Central memory CD8-positive, alpha-beta T cell (primary cell): ENCODE results near the gene TMEM234.

Source experiments
- ATAC-seq: fragments of 150-1000 bp; cut with Tn5 transposase; replicated peaks from 2 replicates; pipeline ENCODE4 v1.10.0; 2022; ENCODE audit warnings: mild to moderate bottlenecking, moderate FRiP score, moderate number of reproducible peaks; ENCODE audit not compliant: poor library complexity, severe bottlenecking; ENCODE audit errors: extremely low read depth
- DNase-seq, 2 donors: peaks; one replicate each; pipeline ENCODE4 v3.0.0; 2021; ENCODE audit warnings: low spot score in 2 of 2
- H3K27ac Mint-ChIP-seq: one replicate; pipeline ENCODE4 v1.8.0; 2022; ENCODE audit warnings: low read depth, mild to moderate bottlenecking, moderate library complexity, mixed read lengths
- H3K27me3 Mint-ChIP-seq: one replicate; pipeline ENCODE4 v1.8.0; 2022; ENCODE audit warnings: mixed read lengths
- H3K36me3 Mint-ChIP-seq: one replicate; pipeline ENCODE4 v1.8.0; 2022; ENCODE audit warnings: mild to moderate bottlenecking, moderate library complexity, mixed read lengths; ENCODE audit not compliant: insufficient read depth
- H3K4me1 Mint-ChIP-seq: one replicate; pipeline ENCODE4 v1.8.0; 2022; ENCODE audit warnings: mixed read lengths
- H3K4me3 Mint-ChIP-seq: one replicate; pipeline ENCODE4 v1.8.0; 2022; ENCODE audit warnings: mild to moderate bottlenecking, moderate library complexity, mixed read lengths
- H3K9me3 Mint-ChIP-seq: one replicate; pipeline ENCODE4 v1.8.0; 2022; ENCODE audit warnings: mixed read lengths

The TMEM234 gene

GRCh38 chr1:32249831-32250525, 27.8 kb upstream of the TMEM234 start:
- H3K4me1 Mint-ChIP-seq, result peaks cover 59% of the 10 kb centered on the region
- ATAC-seq (peak; percentile 88), DNase-seq (peak; percentile 60 to 81)
- H3K9me3 Mint-ChIP-seq, result no peaks in the 10 kb centered on the region
- peak overlapping the region; percentile 98 for H3K27ac Mint-ChIP-seq
- peaks cover 30% of the 10 kb centered on the region for H3K36me3 Mint-ChIP-seq
- no peaks in the 10 kb centered on the region for H3K27me3 Mint-ChIP-seq
- peak overlapping the region; percentile 97 for H3K4me3 Mint-ChIP-seq

- peaks cover 22% of the 10 kb centered on the region for H3K36me3 Mint-ChIP-seq
- ATAC-seq (no peak), DNase-seq (peak; percentile 50 to 71)
- H3K9me3 Mint-ChIP-seq, result no peaks in the 10 kb centered on the region
- peak overlapping the region; percentile 98 for H3K27ac Mint-ChIP-seq
- peak overlapping the region; percentile 97 for H3K4me3 Mint-ChIP-seq
- no peaks in the 10 kb centered on the region for H3K27me3 Mint-ChIP-seq
- H3K4me1 Mint-ChIP-seq, result peaks cover 50% of the 10 kb centered on the region
These were observed 26.1 kb upstream of the TMEM234 start for GRCh38 chr1:32247983-32248889.

GRCh38 chr1:32247452-32247851, 25.3 kb upstream of the TMEM234 start:
- Mint-ChIP-seq H3K4me1 (peaks cover 46% of the 10 kb centered on the region), H3K36me3 (peaks cover 20% of the 10 kb centered on the region), H3K27me3 (no peaks in the 10 kb centered on the region), H3K27ac (peak overlapping the region; percentile 98), H3K4me3 (peak overlapping the region; percentile 97), H3K9me3 (no peaks in the 10 kb centered on the region)
- ATAC-seq (no peak), DNase-seq (no peak)

- peak within 1 kb of the TSS; percentile 97 for H3K4me3 Mint-ChIP-seq
- no peak for ATAC-seq
- DNase-seq, result no peak
- H3K27me3 Mint-ChIP-seq, result no peaks in the 10 kb centered on the region
- peaks cover 17% of the 10 kb centered on the region for H3K36me3 Mint-ChIP-seq
- peaks cover 46% of the 10 kb centered on the region for H3K4me1 Mint-ChIP-seq
- H3K27ac Mint-ChIP-seq, result peak within 1 kb of the TSS; percentile 98
- H3K9me3 Mint-ChIP-seq, result no peaks in the 10 kb centered on the region
These were observed 24.7 kb upstream of the TMEM234 start, which contains the start of gene FAM167B for GRCh38 chr1:32246888-32247273. FAM167B (plus strand) TSS chr1:32247222; CDS start chr1:32247422, 200 bp downstream.

GRCh38 chr1:32242341-32242851, 20.2 kb upstream of the TMEM234 start:
- no peak overlapping the region for H3K4me3 Mint-ChIP-seq
- peaks cover 8% of the 10 kb centered on the region for H3K4me1 Mint-ChIP-seq
- peaks cover 5% of the 10 kb centered on the region for H3K36me3 Mint-ChIP-seq
- no peaks in the 10 kb centered on the region for H3K27me3 Mint-ChIP-seq
- no peaks in the 10 kb centered on the region for H3K9me3 Mint-ChIP-seq
- DNase-seq (no peak), ATAC-seq (no peak)
- no peak overlapping the region for H3K27ac Mint-ChIP-seq

GRCh38 chr1:32241001-32241763, 19.0 kb upstream of the TMEM234 start:
- Mint-ChIP-seq H3K36me3 (peaks cover 5% of the 10 kb centered on the region), H3K27ac (peak overlapping the region; percentile 62), H3K27me3 (no peaks in the 10 kb centered on the region), H3K9me3 (no peaks in the 10 kb centered on the region), H3K4me1 (peaks cover 8% of the 10 kb centered on the region), H3K4me3 (peak overlapping the region; percentile 85)
- DNase-seq (no peak), ATAC-seq (peak; percentile 74)

GRCh38 chr1:32240140-32240951, 18.2 kb upstream of the TMEM234 start:
- ATAC-seq, result peak; percentile 75
- Mint-ChIP-seq H3K9me3 (no peaks in the 10 kb centered on the region), H3K4me3 (peak overlapping the region; percentile 85), H3K4me1 (peaks cover 8% of the 10 kb centered on the region), H3K36me3 (peaks cover 5% of the 10 kb centered on the region), H3K27ac (no peak overlapping the region), H3K27me3 (no peaks in the 10 kb centered on the region)
- DNase-seq, result peak in 1 of 2 donors; percentile 29

- Mint-ChIP-seq H3K27ac (no peak overlapping the region), H3K4me3 (peak overlapping the region; percentile 85), H3K4me1 (peaks cover 8% of the 10 kb centered on the region), H3K27me3 (no peaks in the 10 kb centered on the region), H3K36me3 (peaks cover 5% of the 10 kb centered on the region), H3K9me3 (no peaks in the 10 kb centered on the region)
- ATAC-seq, result no peak
- DNase-seq, result no peak
These were observed 17.6 kb upstream of the TMEM234 start for GRCh38 chr1:32239790-32240139.

- H3K4me3 Mint-ChIP-seq, result peak overlapping the region; percentile 85
- H3K4me1 Mint-ChIP-seq, result peaks cover 8% of the 10 kb centered on the region
- no peaks in the 10 kb centered on the region for H3K27me3 Mint-ChIP-seq
- no peak for ATAC-seq
- peak overlapping the region; percentile 30 for H3K27ac Mint-ChIP-seq
- H3K36me3 Mint-ChIP-seq, result peaks cover 7% of the 10 kb centered on the region
- no peak for DNase-seq
- no peaks in the 10 kb centered on the region for H3K9me3 Mint-ChIP-seq
These were observed 17.2 kb upstream of the TMEM234 start for GRCh38 chr1:32239337-32239736.

- H3K27ac Mint-ChIP-seq, result no peak overlapping the region
- no peaks in the 10 kb centered on the region for H3K4me1 Mint-ChIP-seq
- DNase-seq, result no peak
These were observed 12.6 kb upstream of the TMEM234 start for GRCh38 chr1:32234792-32235191.

GRCh38 chr1:32232558-32233304, 10.6 kb upstream of the TMEM234 start:
- Mint-ChIP-seq H3K4me1 (peaks cover 2% of the 10 kb centered on the region), H3K27me3 (no peaks in the 10 kb centered on the region), H3K27ac (no peak overlapping the region), H3K4me3 (no peak overlapping the region), H3K9me3 (no peaks in the 10 kb centered on the region), H3K36me3 (peaks cover 31% of the 10 kb centered on the region)
- DNase-seq (no peak), ATAC-seq (no peak)

More at GRCh38 chr1:32234792-32235191, 12.6 kb upstream of the TMEM234 start:
- H3K27me3 Mint-ChIP-seq, result no peaks in the 10 kb centered on the region
- no peak overlapping the region for H3K4me3 Mint-ChIP-seq
- H3K9me3 Mint-ChIP-seq, result no peaks in the 10 kb centered on the region
- H3K36me3 Mint-ChIP-seq, result peaks cover 12% of the 10 kb centered on the region
- no peak for ATAC-seq
